ENCODE results near the gene C4orf33. TPM values are rescaled to one million over a fixed set of nuclear protein-coding genes. Genes with fewer than 3 reads are reported as not detected.

Gene C4orf33
- total and polyA plus RNA-seq, 9 of the 15 experiments (the other 6 are each of a cell fraction or from before 2014, with no cell fraction given), result 16.7 to 42.0 (median 27.5) TPM

DNA sequence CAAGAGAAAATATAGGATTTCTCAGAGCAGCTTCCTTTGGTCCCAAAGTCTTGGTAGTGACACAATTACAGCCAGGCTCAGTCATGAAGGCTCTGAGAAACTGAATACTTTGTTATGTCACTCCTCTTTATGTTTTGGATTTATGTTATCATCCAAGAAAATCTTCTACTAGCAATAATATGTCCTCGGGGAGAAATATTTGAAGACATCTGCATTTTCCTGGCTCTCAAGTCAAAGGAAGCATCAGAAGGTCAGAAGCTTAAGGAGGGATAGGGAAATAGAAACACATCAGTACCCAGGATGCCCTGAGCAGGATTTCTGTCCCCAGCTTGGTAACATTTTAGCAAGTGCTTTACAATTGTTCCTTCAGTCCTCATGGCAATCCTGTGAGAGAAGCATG is 54.0 kb downstream of the C4orf33 start:
- H3K27ac ChIP-seq (ENCODE audit: extremely low read depth, low read depth, low read length), result no peak overlapping the region
- no peaks in the 10 kb centered on the region for H3K9me3 ChIP-seq (replicated peaks; ENCODE audit: control insufficient read depth, insufficient read depth, low read depth, low read length)
- POLR2A ChIA-PET, result interaction anchor here (0.6 to 0.7 kb wide), 2 partner anchors 11 to 12 kb away, joined by 3 read pairs; no protein-coding TSS in a partner anchor
- BruUV-seq (replicated peaks), result no TSS peak
- H3K9me1 ChIP-seq (ENCODE audit: control insufficient read depth, insufficient read depth, low read length), result no peaks in the 10 kb centered on the region
- CTCF ChIA-PET (ENCODE audit: low intra/inter-chr PET ratio), result no interaction called here
- in situ Hi-C loops (cut with MboI), result no loop called here
- H4K20me1 ChIP-seq (replicated peaks; ENCODE audit: control insufficient read depth, insufficient read depth, low read length), result no peaks in the 10 kb centered on the region
- ATAC-seq (no peak), DNase-seq (ENCODE audit: extremely low read depth in 1 of 4, low spot score in 3 of 4) (no peak), FAIRE-seq (no peak)
- H3K4me2 ChIP-seq (ENCODE audit: insufficient read depth, low read length), result no peak overlapping the region
- H3K4me3 ChIP-seq, result no peak overlapping the region
- H3K4me1 ChIP-seq (replicated peaks in 1 of 2; ENCODE audit: control insufficient read depth in 2 of 2, insufficient read depth in 2 of 2, low read length in 2 of 2), result peaks cover 0 to 4% of the 10 kb centered on the region in 2 experiments; a peak in 2 of 5 replicates
- H2AFZ ChIP-seq (ENCODE audit: low read depth, low read length), result no peak overlapping the region
- intact Hi-C loops (cut with micrococcal nuclease), result loop anchor here (10.0 kb wide), 1 partner anchor 105 kb away; no protein-coding TSS in a partner anchor
- no peaks in the 10 kb centered on the region for H3K36me3 ChIP-seq (ENCODE audit: control insufficient read depth, insufficient read depth, low read length)
- no peak overlapping the region for H3K9ac ChIP-seq (ENCODE audit: insufficient read depth in 1 of 2, low read depth in 2 of 2, low read length in 2 of 2)
- WGBS (ENCODE audit: insufficient coverage, low coverage, missing lambda C conversion rate), result 5% methylated on average over 1 of the region's 1 CpG
- no peaks in the 10 kb centered on the region for H3K79me2 ChIP-seq (ENCODE audit: control insufficient read depth, insufficient read depth, low read length)
- no peak for TF ChIP-seq HNRNPL (IDR thresholded peaks at IDR 0.05; ENCODE audit: low read depth, low read length)
- no peak for TF ChIP-seq FOXA1 (IDR thresholded peaks at IDR 0.05; ENCODE audit: borderline replicate concordance)
- H3K27me3 ChIP-seq (ENCODE audit: control insufficient read depth in 2 of 2, insufficient read depth in 2 of 2, low read length in 2 of 2), result no peaks in the 10 kb centered on the region; a peak in 1 of 5 replicates

DNA sequence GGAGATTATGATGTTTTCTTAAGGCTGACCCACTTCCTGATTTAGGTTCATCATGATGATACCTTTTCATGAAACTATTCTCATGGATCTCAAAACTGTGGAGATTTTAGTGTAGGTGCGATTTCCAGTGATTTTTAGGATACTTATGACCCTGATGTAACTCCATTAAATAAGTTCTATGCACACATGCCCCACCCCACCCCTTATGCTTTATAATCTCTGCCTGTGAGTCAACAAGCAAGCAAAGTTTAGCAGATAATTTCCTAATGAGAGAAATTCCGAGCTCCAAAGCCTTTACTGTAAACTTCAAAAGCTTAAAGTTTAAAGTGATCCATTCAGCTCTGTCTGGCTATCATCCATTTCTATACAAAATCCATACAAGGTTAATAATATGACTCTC is 56.4 kb downstream of the C4orf33 start:
- Histone ChIP-seq H3K9me1 (ENCODE audit: control insufficient read depth, insufficient read depth, low read length) (no peaks in the 10 kb centered on the region), H3K9me3 (replicated peaks; ENCODE audit: control insufficient read depth, insufficient read depth, low read depth, low read length) (no peaks in the 10 kb centered on the region), H3K36me3 (ENCODE audit: control insufficient read depth, insufficient read depth, low read length) (no peaks in the 10 kb centered on the region), H3K79me2 (ENCODE audit: control insufficient read depth, insufficient read depth, low read length) (no peaks in the 10 kb centered on the region), H2AFZ (ENCODE audit: low read depth, low read length) (no peak overlapping the region), H3K4me2 (ENCODE audit: insufficient read depth, low read length) (no peak overlapping the region), H3K4me1 (replicated peaks in 1 of 2; ENCODE audit: control insufficient read depth in 2 of 2, insufficient read depth in 2 of 2, low read length in 2 of 2) (no peaks in the 10 kb centered on the region), H4K20me1 (replicated peaks; ENCODE audit: control insufficient read depth, insufficient read depth, low read length) (no peaks in the 10 kb centered on the region), H3K9ac (ENCODE audit: insufficient read depth in 1 of 2, low read depth in 2 of 2, low read length in 2 of 2) (no peak overlapping the region), H3K27me3 (ENCODE audit: control insufficient read depth in 2 of 2, insufficient read depth in 2 of 2, low read length in 2 of 2) (no peaks in the 10 kb centered on the region; a peak in 1 of 5 replicates), H3K27ac (ENCODE audit: extremely low read depth, low read depth, low read length) (no peak overlapping the region), H3K4me3 (no peak overlapping the region)
- BruUV-seq (replicated peaks), result no TSS peak
- ChIA-PET CTCF (ENCODE audit: low intra/inter-chr PET ratio) (no interaction called here), POLR2A (no interaction called here)
- no peak for FAIRE-seq
- 0% methylated on average over 2 of the region's 2 CpGs for WGBS (ENCODE audit: insufficient coverage, low coverage, missing lambda C conversion rate)
- ATAC-seq, result no peak
- intact Hi-C loops (cut with micrococcal nuclease), result no loop called here
- DNase-seq (ENCODE audit: extremely low read depth in 1 of 4, low spot score in 3 of 4), result no peak
- in situ Hi-C loops (cut with MboI), result no loop called here
- TF ChIP-seq NR0B1 (IDR thresholded peaks at IDR 0.05; ENCODE audit: partially characterized antibody), result no peak
- TF ChIP-seq ARHGAP35 (IDR thresholded peaks at IDR 0.05; ENCODE audit: partially characterized antibody), result no peak
- TF ChIP-seq MCM2 (IDR thresholded peaks at IDR 0.05; ENCODE audit: low read depth), result no peak
- no peak for TF ChIP-seq ZNF77 (CRISPR knock-in tag; IDR thresholded peaks at IDR 0.05)
- TF ChIP-seq EP300 (IDR thresholded peaks at IDR 0.05; ENCODE audit: low read length), result no peak
- no peak for TF ChIP-seq MAZ (CRISPR knock-in tag; conservative IDR thresholded peaks at IDR 0.05 in 1 of 2, IDR thresholded peaks at IDR 0.05 in 1 of 2)
- no peak for TF ChIP-seq IRF2 (CRISPR knock-in tag; IDR thresholded peaks at IDR 0.05)
- no peak for TF ChIP-seq PYGO2 (tag; IDR thresholded peaks at IDR 0.05)
- no peak for TF ChIP-seq TCF7 (IDR thresholded peaks at IDR 0.05; ENCODE audit: borderline replicate concordance)
- TF ChIP-seq ZFX (CRISPR knock-in tag; IDR thresholded peaks at IDR 0.05), result no peak
- TF ChIP-seq RBFOX2 (IDR thresholded peaks at IDR 0.05; ENCODE audit: low read depth, low read length), result no peak
- no peak for TF ChIP-seq ZBTB17 (CRISPR knock-in tag; IDR thresholded peaks at IDR 0.05)
- TF ChIP-seq, protein P1, sequence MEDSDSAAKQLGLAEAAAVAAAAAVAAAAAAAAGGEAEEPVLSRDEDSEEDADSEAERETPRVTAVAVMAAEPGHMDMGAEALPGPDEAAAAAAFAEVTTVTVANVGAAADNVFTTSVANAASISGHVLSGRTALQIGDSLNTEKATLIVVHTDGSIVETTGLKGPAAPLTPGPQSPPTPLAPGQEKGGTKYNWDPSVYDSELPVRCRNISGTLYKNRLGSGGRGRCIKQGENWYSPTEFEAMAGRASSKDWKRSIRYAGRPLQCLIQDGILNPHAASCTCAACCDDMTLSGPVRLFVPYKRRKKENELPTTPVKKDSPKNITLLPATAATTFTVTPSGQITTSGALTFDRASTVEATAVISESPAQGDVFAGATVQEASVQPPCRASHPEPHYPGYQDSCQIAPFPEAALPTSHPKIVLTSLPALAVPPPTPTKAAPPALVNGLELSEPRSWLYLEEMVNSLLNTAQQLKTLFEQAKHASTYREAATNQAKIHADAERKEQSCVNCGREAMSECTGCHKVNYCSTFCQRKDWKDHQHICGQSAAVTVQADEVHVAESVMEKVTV (CRISPR knock-in tag; IDR thresholded peaks at IDR 0.05), result no peak

Data from K562 (cell line).